NOMO-1 (cell line): Measurements from ENCODE around the gene PARD6B.
"Not testable (repeated sequence)": the region's sequence is repeated elsewhere in the genome, so short reads cannot be mapped to it uniquely, and the experiment has no call there.

Source experiments
- DNase-seq, 2 experiments: peaks; one replicate each; lab custom pipeline; 2025; ENCODE audit not compliant: unreplicated experiment in 2 of 2; lab: John Stamatoyannopoulos, UW

PARD6B gene

DNA sequence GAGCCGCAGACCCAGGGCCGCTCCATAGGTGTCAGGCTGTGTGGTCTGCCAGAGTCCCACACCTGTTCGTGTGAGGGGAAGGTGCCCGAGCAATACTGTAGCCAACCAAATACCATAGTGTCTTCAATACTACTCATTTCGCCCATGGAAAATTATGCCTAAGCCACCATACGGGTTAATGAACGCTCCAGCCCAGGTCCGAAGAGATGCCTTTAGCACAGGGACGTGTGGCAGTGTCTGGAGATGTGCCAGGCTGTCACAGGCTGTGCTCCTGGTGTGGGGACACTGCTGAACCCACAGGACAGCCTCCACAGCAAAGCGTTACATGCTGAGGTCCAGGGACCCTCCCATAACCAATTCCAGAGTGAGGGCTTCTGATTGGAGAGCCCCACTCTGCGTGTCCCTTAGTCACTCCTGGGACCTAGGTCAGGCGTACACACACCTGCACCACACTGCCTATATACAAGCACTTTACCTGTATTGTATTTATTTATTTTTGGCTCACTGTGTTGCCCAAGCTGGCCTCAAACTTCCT lies 38.2 kb downstream of the PARD6B start:
- DNase-seq = not testable (repeated sequence)

GRCh38 chr20:50771419-50772080 lies 40.2 kb downstream of the PARD6B start:
- not testable (repeated sequence) for DNase-seq

- no peak for DNase-seq
These were observed 41.2 kb downstream of the PARD6B start for GRCh38 chr20:50772420-50773185.

- no peak for DNase-seq
These were observed 43.1 kb downstream of the PARD6B start for GRCh38 chr20:50774515-50774914.

GRCh38 chr20:50776122-50776817 lies 44.9 kb downstream of the PARD6B start:
- no peak for DNase-seq

GRCh38 chr20:50777373-50777772 lies 46.0 kb downstream of the PARD6B start:
- DNase-seq = no peak

- DNase-seq = not testable (repeated sequence)
These were observed 47.6 kb downstream of the PARD6B start for GRCh38 chr20:50778994-50779393.

DNA sequence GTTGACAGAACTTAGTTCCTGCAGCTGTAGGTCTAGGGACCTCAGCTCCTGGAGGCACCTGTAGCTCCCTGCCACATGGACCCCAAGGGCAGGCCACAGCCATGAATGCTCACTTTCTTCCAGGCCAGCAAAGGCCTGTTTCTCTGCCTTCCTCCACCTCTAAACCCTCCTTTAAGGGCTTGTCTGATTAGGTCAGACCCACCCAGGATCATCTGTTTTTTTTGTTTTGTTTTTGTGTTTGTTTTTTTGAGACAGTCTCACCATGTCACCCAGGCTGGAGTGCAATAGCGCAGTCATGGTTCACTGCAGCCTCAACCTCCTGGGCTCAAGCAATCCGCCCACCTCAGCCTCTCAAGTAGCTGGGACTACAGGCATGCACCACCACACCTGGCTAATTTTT lies 52.0 kb downstream of the PARD6B start:
- DNase-seq = no peak

DNA sequence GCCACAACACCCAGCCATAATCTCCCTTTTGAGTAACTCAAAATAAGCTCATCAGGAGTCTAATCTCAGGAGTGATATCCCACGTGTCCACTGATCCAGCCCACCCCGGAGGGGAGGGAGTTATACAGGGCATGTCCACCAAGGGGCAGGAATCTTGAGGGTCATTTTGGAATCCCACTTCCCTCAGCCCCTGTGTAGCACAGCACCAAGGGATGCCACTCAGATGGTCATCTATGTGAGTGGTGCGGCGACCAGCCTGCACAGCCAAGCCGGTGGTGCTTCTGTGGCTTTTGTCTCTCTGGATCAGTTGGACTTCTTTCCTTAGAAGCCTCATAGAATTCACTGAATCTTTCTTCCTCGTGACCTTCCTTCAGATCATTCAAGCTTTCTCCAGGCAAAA lies 52.5 kb downstream of the PARD6B start:
- DNase-seq = no peak

DNA sequence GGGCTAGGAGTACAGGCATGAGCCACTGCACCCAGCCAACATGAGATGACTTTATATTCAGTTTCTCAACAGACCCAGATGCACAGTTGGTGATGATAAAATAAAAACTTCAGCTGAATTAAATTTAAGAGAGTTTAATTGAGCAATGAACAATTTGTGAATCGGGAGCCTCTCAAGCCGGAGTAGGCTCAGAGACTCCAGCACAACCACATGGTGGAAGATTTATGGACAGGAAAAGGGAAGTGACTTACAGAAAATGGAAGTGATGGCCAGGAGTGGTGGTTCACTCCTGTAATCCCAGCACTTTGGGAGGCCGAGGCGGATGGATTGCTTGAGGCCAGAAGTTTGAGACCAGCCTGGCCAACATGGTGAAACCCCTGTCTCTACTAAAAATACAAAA lies 53.1 kb downstream of the PARD6B start:
- peak in 1 of 2 experiments; percentile 51 for DNase-seq

DNA sequence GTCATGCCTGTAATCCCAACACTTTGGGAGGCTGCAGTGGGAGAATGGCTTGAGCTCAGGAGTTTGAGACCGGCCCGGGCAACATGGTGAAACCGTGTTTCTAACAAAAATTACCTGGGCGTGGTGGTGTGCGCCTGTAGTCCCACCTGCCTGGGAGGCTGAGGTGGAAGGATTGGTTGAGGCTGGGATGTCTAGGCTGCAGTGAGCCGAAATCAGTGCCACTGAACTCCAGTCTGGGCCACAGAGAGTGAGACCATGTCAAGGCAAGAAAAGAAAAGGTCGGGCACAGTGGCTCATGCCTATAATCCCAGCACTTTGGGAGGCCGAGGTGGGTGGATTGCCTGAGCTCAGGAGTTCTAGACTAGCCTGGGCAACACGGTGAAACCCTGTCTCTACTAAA lies 55.3 kb downstream of the PARD6B start:
- DNase-seq = no peak

DNA sequence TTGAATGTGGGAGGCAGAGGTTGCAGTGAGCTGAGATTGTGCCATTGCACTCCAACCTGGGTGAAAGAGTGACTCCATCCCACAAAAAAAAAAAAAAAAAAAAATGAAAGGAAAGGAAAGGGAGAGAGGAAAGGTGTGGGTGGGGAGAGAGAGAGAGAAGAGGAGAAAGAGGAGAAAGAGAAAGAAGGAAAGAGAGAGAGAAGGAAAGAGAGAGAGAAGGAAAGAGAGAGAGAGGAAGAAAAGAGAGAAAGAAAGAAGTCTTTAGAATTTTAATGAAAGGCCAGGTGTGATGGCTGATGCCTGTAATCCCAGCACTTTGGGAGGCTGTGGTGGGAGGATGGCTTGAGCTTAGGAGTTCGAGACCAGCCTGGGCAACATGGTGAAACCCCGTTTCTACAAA lies 55.8 kb downstream of the PARD6B start:
- no peak for DNase-seq

GRCh38 chr20:50788045-50788991 lies 56.9 kb downstream of the PARD6B start:
- peak in 1 of 2 experiments; percentile 13 for DNase-seq

- DNase-seq = no peak
These were observed 58.7 kb downstream of the PARD6B start for GRCh38 chr20:50789968-50790650.

DNA sequence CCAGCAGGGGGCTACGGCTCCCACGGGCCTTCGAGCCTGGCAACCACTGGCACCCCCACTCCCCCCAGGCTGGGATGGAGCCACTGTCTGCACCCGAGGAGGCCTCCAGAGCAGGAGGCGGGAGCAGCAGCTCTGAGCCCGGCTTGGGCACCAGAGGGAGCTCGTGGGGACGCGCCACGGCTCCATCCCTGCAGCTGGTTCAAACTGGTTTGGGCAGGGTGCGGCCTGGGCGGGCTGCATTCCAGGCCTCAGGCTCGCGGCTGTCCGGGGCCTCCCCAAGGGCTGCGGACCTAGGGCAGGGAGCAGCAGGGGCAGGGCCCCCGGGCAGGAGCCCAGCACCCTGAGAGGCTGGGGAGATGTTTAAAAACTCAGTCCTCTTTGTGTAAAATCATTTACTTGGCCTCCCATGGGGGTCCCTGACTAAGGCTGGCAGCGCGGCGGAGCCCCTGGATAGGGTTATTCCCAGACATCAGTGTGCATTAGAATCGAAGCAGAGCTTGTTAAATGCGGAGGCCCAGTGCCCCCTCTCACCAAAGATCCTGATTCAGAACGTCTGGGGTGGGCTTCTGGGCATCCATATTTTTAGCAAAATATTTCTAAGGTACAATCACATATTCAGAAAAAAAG lies 59.4 kb downstream of the PARD6B start:
- peak; percentile 53 to 84 for DNase-seq

GRCh38 chr20:50792708-50793574 lies 61.6 kb downstream of the PARD6B start:
- DNase-seq = no peak

DNA sequence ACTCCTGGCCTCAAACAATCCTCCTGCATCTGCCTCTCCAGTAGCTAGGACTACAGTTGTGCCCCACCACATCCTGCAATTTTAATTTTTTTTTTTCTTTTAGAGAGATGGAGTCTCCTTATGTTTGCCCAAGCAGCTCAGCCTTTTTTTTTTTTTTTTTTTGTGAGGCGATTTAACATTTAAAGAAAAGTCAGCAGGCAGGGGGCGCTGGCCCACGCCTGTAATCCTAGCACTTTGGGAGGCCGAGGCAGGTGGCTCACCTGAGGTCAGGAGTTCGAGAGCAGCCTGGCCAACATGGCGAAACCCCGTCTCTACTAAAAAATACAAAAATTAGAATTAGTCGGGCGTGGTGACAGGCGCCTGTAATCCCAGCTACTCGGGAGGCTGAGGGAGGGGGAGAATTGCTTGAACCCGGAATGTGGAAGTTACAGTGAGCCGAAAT lies 62.2 kb downstream of the PARD6B start:
- DNase-seq = peak in 1 of 2 experiments; percentile 10

- DNase-seq = no peak
These were observed 62.9 kb downstream of the PARD6B start for GRCh38 chr20:50794181-50794845.
